ENCODE results near the gene AMPD1.
A peak's percentile ranks its signal among the peaks of the same experiment; 100 is the strongest.

Gene AMPD1

DNA sequence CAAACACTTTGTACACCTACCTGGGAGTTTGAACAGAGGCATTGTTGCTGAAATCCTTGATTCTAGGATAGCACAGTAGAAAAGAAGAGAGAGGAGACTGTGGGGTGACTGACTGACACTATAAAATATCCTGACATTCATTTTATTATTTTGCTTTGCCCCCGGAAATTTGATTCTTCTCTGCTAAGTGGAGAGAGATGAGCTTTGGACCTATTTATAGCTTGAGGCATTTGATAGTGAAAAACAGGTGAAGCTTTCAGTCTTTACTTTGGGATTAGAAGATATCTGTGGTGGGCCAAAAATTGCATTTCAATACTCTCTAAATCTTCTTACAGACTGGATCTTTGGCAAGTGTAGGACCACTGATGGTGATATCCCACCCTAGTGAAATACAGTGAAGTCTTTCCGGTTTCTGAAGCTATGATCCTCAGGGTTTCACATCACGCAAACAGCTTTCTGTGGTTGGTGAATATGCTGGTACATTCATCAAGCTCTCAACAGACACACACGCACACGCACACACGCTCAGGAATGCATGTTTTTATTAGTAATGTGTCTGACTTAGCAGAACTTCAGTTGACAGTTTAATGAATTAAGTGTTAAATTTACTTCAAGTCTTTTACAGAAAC, at the start of gene AMPD1:
TSS of gene AMPD1 (minus strand) at position 117 of the 629 bp plus-strand sequence. CDS start at position 42, 75 bp downstream.
- DNase-seq, result no peak

GRCh38 chr1:114741963-114742746, 46.8 kb upstream of the AMPD1 start:
- DNase-seq, result no peak

- DNase-seq, result no peak
Measured at GRCh38 chr1:114740331-114740730, 45.0 kb upstream of the AMPD1 start.

GRCh38 chr1:114737314-114737849, 42.0 kb upstream of the AMPD1 start:
- DNase-seq, result no peak

DNA sequence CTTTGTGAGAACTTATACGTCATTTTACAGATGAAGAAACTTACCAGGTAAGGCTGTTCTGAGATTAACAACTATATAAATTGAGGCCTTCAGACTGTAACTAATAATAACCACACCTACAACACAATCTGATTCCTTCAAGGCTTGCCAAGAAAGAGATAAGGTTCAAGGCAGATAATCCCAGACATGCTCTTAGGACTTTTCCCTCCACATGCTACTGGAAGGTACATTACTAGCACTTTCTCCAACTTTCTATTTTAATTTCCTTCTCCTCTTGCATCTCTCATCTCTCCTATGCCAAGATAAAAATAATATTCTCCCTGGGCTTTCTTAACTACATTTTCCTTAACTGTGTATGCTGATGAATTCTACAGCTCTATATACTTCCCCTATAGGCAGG, 40.1 kb upstream of the AMPD1 start:
- DNase-seq, result no peak

DNA sequence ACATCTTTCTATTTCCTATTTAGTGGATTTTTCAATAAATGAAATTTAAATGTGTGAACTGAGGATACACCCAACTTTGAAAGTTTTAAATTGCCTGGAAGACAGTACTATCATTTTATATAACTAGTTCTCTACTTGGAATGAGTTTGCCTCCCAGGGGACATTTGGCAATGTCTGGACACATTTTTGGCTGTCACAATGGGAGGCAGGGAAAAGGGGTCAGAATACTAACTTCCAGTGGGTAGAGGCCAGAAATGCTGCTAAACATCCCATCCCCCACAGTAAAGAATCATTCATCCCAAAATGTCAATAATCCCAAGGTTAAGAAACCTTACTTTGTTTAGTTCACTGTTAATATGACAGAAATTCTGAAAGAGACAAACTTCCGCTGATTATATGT, 34.4 kb upstream of the AMPD1 start:
- DNase-seq, result no peak

DNA sequence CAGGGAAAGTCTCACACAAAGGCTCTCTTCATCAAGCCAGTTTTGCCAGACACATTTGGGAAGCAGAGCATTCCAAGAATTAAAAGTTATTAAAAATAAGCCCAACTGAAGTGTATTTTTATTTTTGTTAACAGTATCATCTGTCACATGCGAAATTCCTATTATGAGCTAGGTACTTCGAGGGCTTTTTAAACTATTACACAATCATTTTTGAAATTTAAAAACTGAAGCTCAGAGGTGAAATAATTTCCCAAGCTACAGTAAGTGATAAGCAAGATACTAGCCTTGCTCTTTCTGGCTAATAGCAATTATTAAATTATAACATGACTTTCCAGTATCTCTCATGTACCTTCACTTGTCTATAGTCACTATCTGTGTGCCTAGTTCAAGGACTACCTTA, 33.2 kb upstream of the AMPD1 start:
- no peak for DNase-seq

DNA sequence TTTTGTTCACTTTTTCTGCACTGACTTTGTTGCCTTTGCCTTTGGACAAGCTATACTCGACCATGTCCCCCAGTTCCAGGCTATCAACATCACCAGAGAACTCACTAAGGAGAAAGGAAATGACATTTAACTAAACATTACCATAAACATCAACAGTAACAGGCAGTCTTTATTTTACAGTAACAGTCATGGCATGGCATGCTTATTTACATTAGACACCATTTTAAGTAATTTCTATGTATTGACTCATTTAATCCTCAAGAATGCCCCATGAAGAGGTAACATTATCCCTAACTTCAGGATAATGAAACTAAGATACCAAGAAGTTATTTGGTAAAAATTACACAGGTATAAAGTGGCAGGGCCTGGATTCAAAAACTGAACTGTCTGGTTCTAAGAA, 29.9 kb upstream of the AMPD1 start:
- no peak for DNase-seq

GRCh38 chr1:114723915-114724314, 28.6 kb upstream of the AMPD1 start:
- DNase-seq, result no peak

GRCh38 chr1:114723457-114723856, 28.1 kb upstream of the AMPD1 start:
- DNase-seq, result no peak

- DNase-seq, result no peak
Measured at GRCh38 chr1:114720492-114720891, 25.1 kb upstream of the AMPD1 start.

DNA sequence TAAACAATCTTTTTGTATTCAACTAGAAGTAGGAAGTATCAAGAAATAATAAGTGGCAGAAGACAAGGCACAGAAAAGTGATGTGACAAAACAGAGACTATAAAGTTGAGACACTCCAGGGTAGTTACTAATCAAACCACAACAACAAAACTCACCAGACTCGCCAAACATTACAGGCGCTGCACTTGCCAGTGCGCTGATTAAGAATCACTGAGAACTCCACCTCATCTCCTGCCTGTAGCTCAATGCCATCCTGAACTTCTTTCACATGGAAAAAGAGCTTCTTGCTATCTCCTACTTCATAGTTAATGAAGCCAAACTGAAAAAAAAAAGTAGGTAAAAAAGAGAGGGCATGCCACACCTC, 24.1 kb upstream of the AMPD1 start:
- DNase-seq, result no peak

DNA sequence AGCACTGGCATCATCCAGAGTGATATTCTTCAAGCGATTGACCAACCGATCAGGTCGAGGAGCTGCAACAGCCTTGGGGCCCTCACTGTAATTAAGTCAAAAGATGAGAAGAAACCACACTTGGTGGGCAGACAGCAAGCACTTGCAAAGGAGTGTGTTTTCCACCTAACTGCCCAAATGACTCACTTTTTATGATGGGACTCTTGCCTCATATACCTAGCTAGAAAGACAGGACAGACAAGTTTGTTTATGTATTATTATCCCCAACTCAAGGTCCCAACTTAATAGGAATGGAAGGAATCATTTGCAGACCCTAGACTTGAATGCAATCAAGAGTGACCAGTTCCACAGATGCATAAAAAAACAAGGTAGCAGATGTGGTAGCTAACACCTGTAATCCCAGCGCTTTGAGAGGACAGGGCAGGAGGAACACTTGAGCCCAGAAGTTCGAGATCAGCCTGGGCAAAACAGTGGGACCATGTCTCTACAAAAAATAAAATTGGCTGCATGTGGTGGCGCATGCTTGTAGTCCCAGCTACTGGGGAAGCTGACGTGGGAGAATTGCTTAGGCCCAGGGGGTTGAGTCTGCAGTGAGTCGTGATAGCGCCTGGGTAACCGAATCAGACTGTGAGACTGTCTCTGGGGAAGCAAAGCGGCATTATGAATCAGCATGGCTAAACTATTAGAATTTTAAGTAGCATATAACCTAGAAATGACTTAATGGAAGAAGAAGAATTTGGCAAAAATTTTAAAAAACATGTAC, 23.5 kb upstream of the AMPD1 start:
- peak; percentile 10 to 37 (median 21) for DNase-seq

DNA sequence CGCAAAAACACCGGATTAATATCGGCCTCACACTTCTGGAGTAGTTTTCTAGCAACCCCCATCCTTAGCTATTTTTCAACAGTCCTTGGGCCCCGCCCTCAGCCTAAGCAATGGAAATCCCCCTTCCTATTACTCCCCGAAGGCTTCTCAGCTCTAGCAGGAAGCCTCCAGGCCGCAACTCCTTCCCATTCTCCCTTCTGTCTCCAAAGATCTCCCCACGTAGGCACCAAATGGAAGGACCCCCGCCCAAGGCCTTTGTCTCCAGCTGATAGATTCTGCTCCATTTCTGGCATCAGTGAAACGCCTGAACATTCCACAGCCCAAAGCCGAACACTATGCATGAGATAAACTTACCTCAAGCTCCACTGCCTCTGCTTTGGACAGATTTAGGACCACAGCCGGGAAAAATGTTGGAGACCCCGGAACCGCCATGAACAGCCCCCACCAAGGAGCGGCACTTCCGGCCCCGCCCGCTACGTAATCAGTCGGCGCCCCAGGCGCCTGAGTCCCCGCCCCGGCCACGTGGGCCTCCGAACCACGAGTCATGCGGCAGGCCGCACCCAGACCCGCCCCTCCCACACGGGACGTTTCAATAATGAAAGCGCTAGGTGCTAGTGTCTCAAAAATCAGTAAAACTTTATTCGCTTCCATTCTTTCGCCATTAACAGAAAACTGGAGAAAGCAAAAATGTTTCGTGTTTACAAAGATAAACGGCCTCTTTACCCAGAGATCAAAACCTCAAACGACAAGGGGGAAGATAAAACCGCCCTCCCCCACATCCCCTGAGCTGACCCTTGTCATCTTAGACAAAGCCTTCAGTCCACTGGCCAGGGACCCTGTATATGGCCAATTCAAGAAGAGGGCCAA, 21.2 kb upstream of the AMPD1 start, which contains the start of gene NRAS:
TSS of gene NRAS (minus strand) at position 468 of the 867 bp plus-strand sequence. CDS start 611 bp downstream, outside the sequence.
- peak; percentile 97 to 99 (median 98) for DNase-seq

DNA sequence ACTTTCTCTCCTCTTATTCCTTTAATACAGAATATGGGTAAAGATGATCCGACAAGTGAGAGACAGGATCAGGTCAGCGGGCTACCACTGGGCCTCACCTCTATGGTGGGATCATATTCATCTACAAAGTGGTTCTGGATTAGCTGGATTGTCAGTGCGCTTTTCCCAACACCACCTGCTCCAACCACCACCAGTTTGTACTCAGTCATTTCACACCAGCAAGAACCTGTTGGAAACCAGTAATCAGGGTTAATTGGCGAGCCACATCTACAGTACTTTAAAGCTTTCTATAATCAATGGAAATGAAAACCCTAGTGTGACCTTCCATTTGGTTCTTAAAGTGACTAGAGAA, 20.6 kb upstream of the AMPD1 start:
- no peak for DNase-seq

DNA sequence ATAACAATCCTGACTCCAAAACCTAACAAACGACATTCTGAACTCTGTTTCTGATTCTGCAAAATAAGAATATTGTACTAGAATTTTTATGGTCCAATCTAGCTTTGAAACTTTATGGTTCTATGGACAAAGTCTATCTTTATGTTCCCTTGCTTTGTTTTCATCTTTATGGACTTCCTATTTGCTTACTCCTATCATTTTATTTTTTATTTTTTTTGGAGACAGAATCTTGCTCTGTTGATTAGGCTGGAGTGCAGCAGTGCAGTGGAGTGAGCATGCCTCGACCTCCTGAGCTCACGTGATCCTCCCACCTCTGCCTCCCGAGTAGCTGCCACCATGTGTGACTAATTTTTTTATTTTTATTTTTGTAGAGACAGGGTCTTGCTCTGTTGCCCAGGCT, 17.6 kb upstream of the AMPD1 start:
- DNase-seq, result no peak

DNA sequence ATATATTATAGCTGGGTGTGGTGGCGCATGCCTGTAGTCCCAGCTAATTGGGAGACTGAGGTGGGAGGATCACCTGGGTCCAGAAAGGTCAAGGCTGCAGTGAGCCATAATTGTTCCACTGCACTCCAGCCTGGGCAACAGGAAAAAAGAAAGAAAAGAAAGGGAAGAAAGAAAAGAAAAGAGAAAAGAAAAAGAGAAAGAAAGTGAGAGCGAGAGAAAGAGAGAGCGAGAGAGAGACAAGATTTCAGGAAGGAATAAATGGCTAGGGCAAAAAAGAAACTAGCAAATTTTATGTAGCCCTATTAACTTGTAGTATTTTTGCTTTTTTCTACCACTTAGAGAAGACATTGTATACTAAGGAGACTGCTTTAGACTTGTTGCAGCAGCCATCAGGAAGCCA, 15.0 kb upstream of the AMPD1 start:
- no peak for DNase-seq

- DNase-seq, result no peak
Measured at GRCh38 chr1:114707604-114708003, 12.3 kb upstream of the AMPD1 start.

DNA sequence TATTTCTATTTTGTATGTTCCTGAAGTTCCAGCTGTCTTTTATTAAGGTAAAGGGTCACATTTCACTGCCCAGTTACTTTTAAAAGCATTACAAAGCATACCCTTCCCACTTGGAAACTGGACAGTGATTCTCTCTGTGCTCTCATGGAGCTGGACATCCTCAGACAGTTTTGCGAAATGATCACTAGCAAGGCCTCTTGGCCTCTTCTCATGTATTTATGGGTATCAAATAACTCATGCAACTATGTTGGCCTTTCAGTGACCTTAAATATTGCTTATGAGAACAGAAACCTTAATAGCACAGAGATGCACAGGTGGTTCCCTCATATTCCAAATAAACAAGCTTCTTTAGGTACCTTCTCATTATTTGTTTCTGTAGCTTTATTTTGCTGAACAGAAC, 7.9 kb upstream of the AMPD1 start:
- DNase-seq, result no peak

- no peak for DNase-seq
Measured at GRCh38 chr1:114702737-114703136, 7.4 kb upstream of the AMPD1 start.

GRCh38 chr1:114701931-114702330, 6.6 kb upstream of the AMPD1 start:
- DNase-seq, result no peak

DNA sequence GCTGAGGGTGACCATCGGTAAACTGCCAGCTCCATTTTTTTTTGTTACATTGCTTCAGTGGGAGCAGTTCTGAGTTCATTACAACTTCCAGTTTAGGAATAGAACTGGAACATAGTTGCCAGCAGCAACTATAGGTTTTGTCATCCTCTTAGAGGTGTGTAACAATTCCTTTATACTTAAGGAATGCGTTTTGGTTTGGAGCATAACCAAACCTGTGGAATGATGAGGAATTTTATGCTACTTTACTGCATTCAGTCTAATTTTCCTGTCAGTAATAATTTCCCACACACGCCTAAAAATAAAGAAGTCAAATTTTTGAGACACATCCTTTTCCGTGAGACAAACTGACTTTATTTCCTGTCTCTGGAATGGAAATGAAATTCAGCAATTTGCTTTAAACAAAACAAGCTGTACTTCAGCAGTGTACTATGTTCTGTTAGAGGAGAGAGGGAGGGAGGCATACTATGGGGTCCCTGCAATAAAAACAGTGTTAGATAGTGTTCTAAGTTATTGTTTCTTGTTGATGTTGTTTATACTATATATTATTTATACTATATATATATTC, 4.8 kb upstream of the AMPD1 start:
- no peak for DNase-seq

Data from suppressor macrophage treated with lipopolysaccharide for 1 hour (primary cell).